Vagina (tissue), 2 donors: ENCODE results near the gene TRDMT1. TPM values are rescaled to one million over a fixed set of nuclear protein-coding genes. Genes with fewer than 3 reads are reported as not detected.

ENCODE experiments used
- DNase-seq, 2 donors: peaks; one replicate each; pipeline ENCODE4 v3.0.0-alpha.2; 2017; ENCODE audit errors: extremely low spot score in 2 of 2
- H3K27ac ChIP-seq: fragments of 200-600 bp; sonication (generic); one replicate; pipeline ENCODE4 v1.5.1; 2019
- H3K27me3 ChIP-seq: fragments of 200-600 bp; sonication (generic); one replicate; pipeline ENCODE4 v1.5.1; 2019
- H3K36me3 ChIP-seq, 2 donors: fragments of 200-600 bp; sonication (generic); one replicate each; pipeline ENCODE4 v1.5.1; 2017 to 2019
- H3K4me1 ChIP-seq: fragments of 200-600 bp; sonication (generic); one replicate; pipeline ENCODE4 v1.5.1; 2019
- H3K4me3 ChIP-seq, 2 donors: fragments of 200-600 bp; sonication (generic); 1 replicate in 1 of 2; 2 replicates in 1 of 2; pipeline ENCODE4 v1.5.1; 2016 to 2019
- H3K9me3 ChIP-seq: fragments of 200-600 bp; sonication (generic); one replicate; pipeline ENCODE4 v1.5.1; 2019
- POLR2A ChIP-seq, 2 donors: fragments of 450-650 bp; IDR thresholded peaks; one replicate each; pipeline ENCODE4 v1.6.1; 2017; ENCODE audit warnings: antibody characterized with exemption in 2 of 2, mild to moderate bottlenecking in 2 of 2, moderate library complexity in 2 of 2
- POLR2AphosphoS5 ChIP-seq, 2 donors: sonication (generic); formaldehyde crosslinking; IDR thresholded peaks; one replicate each; pipeline ENCODE4 v1.9.0; 2017; ENCODE audit warnings: antibody characterized with exemption in 2 of 2, mild to moderate bottlenecking in 2 of 2, low read depth in 1 of 2; ENCODE audit not compliant: insufficient read depth in 1 of 2
- intact Hi-C: fragments of 100-400 bp; cut with DNase I; formaldehyde crosslinking; loops from one replicate; pipeline ENCODE4 v1.15.1; 2023
- total RNA-seq: library from RNA; depleted of rRNA; stranded (reverse); fragments of >200 nt; gene quantifications from one replicate; pipeline ENCODE4 v1.2.3, GENCODE V29; 2016
- TF ChIP-seq, protein P1 (sequence below), 3 experiments: fragments of 450-650 bp in 2 of 3; fragments of 200-600 bp in 1 of 3; sonication (generic) in 1 of 3; IDR thresholded peaks; one replicate each; pipeline ENCODE4 v1.5.1; 2017 to 2019; ENCODE audit warnings: antibody characterized with exemption in 3 of 3, mild to moderate bottlenecking in 2 of 3, moderate library complexity in 2 of 3

Gene TRDMT1
- total RNA-seq, 1 donor from 2014 or later, result 6.1 TPM

DNA sequence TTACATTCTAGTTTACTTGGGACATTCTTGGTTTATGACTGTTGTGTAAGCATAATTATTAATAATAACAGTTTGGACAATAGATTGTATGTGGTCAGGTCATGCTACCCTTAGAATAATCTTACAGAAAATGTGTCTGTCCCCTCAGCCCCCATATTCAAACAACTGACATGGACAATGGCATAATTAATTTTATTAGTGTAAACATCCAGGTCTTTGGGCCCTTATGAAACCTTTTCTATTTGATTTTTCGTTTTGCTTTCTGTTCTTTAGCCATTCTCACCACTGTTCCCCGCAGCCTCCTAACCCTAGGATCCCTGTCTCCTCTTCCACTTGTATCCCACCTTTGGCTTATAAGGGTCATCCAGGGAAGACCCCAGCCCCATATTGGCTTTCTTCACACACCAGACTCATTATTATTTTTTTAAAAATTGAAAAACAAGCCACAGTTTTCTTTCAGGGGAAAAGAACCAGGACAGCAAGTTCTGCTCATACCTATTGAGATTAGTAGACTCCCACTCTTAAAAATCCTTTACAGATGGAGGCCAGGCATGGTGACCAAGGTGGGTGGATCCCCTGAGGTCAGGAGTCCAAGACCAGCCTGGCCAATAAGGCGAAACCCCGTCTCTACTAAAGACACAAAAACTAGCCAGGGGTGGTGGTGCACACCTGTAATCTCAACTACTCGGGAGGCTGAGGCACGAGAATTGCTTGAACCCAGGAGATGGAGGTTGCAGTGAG is 38.0 kb upstream of the TRDMT1 start:
- peak in 1 of 2 donors; percentile 70 for DNase-seq
- no peak for TF ChIP-seq POLR2AphosphoS5 (IDR thresholded peaks at IDR 0.05; ENCODE audit: insufficient read depth in 1 of 2, low read depth in 1 of 2)
- TF ChIP-seq, protein P1, sequence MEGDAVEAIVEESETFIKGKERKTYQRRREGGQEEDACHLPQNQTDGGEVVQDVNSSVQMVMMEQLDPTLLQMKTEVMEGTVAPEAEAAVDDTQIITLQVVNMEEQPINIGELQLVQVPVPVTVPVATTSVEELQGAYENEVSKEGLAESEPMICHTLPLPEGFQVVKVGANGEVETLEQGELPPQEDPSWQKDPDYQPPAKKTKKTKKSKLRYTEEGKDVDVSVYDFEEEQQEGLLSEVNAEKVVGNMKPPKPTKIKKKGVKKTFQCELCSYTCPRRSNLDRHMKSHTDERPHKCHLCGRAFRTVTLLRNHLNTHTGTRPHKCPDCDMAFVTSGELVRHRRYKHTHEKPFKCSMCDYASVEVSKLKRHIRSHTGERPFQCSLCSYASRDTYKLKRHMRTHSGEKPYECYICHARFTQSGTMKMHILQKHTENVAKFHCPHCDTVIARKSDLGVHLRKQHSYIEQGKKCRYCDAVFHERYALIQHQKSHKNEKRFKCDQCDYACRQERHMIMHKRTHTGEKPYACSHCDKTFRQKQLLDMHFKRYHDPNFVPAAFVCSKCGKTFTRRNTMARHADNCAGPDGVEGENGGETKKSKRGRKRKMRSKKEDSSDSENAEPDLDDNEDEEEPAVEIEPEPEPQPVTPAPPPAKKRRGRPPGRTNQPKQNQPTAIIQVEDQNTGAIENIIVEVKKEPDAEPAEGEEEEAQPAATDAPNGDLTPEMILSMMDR (IDR thresholded peaks at IDR 0.05), result no peak
- no peak for TF ChIP-seq POLR2A (IDR thresholded peaks at IDR 0.05)
- Histone ChIP-seq H3K4me3 (no peak overlapping the region), H3K27me3 (no peaks in the 10 kb centered on the region), H3K27ac (no peak overlapping the region), H3K36me3 (peaks cover 0 to 35% of the 10 kb centered on the region in 2 donors), H3K9me3 (no peaks in the 10 kb centered on the region), H3K4me1 (peaks cover 18% of the 10 kb centered on the region)
- intact Hi-C loops, result no loop called here

DNA sequence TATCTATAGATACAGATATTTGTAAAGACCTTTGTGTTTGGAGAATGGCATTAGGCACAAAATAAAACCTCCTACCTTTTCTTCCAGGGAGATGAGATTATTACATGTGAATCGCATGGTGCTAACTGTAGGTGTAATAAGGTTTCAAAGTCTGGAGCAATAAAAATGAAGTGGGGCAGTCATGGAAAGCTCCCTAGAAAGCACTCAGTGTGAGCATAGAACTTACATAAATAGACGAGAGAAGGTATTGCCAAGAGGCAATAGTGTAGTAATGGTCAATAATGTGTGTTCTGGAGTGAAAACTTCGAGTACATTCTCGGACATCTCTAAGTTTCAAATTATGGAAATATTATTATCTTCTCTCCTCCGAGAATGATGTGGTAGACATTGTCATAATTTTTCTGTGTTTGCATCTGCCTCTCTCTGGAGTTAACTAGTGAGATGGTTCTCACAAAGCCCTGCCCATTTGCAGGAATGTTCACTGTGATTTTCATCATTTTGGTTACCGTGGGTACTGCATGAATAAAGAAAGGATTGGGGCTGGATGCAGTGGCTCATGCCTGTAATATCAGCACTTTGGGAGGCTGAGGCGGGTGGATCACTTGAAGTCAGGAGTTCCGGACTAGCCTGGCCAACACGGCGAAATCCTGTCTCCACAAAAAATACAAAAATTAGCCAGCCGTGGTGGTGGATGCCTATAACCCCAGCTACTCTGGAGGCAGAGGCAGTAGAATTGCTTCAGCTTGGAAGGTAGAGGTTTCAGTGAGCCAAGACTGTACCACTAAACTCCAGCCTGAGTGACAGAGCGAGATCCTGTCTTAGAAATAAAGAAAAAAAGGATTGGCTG is 37.2 kb upstream of the TRDMT1 start:
- peak in 1 of 2 donors; percentile 40 for DNase-seq
- Histone ChIP-seq H3K4me1 (peaks cover 26% of the 10 kb centered on the region), H3K36me3 (peaks cover 3 to 43% of the 10 kb centered on the region in 2 donors), H3K27ac (peak overlapping the region; percentile 27), H3K27me3 (no peaks in the 10 kb centered on the region), H3K4me3 (no peak overlapping the region), H3K9me3 (no peaks in the 10 kb centered on the region)
- TF ChIP-seq POLR2AphosphoS5 (IDR thresholded peaks at IDR 0.05; ENCODE audit: insufficient read depth in 1 of 2, low read depth in 1 of 2) (no peak), POLR2A (IDR thresholded peaks at IDR 0.05) (no peak)
- TF ChIP-seq, protein P1 (IDR thresholded peaks at IDR 0.05), result no peak
- intact Hi-C loops, result no loop called here

DNA sequence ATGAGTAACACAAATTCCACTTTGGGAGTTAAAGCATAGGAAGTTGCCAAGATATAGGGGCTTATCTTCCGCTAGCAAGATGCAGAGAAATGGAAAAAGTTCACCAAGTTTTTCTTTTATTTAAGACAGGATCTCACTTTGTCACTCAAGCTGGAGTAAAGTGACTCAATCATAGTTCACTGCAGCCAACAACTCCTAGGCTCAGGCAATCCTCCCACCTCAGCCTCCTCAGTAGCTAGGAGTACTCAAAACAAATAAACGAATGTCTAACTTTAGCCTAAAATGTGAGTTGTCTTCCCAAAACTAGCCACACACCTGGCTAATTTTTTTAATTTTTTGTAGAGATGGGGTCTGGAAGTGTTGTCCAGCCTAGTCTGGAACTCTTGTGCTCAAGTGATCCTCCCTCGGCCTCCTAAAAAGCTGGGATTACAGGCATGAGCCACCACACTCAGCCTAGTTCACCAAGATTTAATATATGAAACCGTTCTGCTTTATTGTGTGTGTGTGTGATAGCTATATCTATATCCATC is 36.5 kb upstream of the TRDMT1 start:
- H3K9me3 ChIP-seq, result no peaks in the 10 kb centered on the region
- peak overlapping the region; percentile 27 for H3K27ac ChIP-seq
- TF ChIP-seq POLR2A (IDR thresholded peaks at IDR 0.05) (no peak), POLR2AphosphoS5 (IDR thresholded peaks at IDR 0.05; ENCODE audit: insufficient read depth in 1 of 2, low read depth in 1 of 2) (no peak)
- TF ChIP-seq, protein P1 (IDR thresholded peaks at IDR 0.05), result no peak
- H3K27me3 ChIP-seq, result no peaks in the 10 kb centered on the region
- peaks cover 33% of the 10 kb centered on the region for H3K4me1 ChIP-seq
- H3K36me3 ChIP-seq, result peaks cover 3 to 49% of the 10 kb centered on the region in 2 donors
- no peak overlapping the region for H3K4me3 ChIP-seq
- intact Hi-C loops, result no loop called here
- no peak for DNase-seq

DNA sequence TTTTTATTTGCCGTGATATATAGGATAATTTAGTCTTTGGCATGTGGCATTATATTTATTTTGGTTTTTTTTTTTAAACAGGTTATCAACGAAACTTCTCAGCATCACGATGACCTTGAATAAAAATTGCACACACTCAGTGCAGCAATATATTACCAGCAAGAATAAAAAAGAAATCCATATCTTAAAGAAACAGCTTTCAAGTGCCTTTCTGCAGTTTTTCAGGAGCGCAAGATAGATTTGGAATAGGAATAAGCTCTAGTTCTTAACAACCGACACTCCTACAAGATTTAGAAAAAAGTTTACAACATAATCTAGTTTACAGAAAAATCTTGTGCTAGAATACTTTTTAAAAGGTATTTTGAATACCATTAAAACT is 35.7 kb upstream of the TRDMT1 start:
- TF ChIP-seq, protein P1 (IDR thresholded peaks at IDR 0.05), result no peak
- no peak for TF ChIP-seq POLR2A (IDR thresholded peaks at IDR 0.05)
- TF ChIP-seq POLR2AphosphoS5 (IDR thresholded peaks at IDR 0.05; ENCODE audit: insufficient read depth in 1 of 2, low read depth in 1 of 2), result no peak
- intact Hi-C loops, result no loop called here
- no peak for DNase-seq
- Histone ChIP-seq H3K27ac (no peak overlapping the region), H3K4me1 (peaks cover 41% of the 10 kb centered on the region), H3K9me3 (no peaks in the 10 kb centered on the region), H3K36me3 (peaks cover 3 to 57% of the 10 kb centered on the region in 2 donors), H3K27me3 (no peaks in the 10 kb centered on the region), H3K4me3 (no peak overlapping the region)
